Stimulated activated CD4-positive, alpha-beta T cell treated with anti-CD3 and anti-CD28 coated beads, TNF-alpha, amount 100 ng/mL, for 48 hours (primary cell): ENCODE results near the gene LRRC18.

ENCODE experiments used
- DNase-seq, 3 donors: peaks; one replicate each; pipeline ENCODE4 v3.0.0-alpha.2; 2020; ENCODE audit warnings: low read depth in 3 of 3

LRRC18 gene

GRCh38 chr10:48880016-48880705 lies 59.5 kb downstream of the LRRC18 start:
- no peak for DNase-seq

- no peak for DNase-seq
Observed at GRCh38 chr10:48879451-48879850, 60.2 kb downstream of the LRRC18 start.

GRCh38 chr10:48878091-48878490 lies 61.5 kb downstream of the LRRC18 start:
- DNase-seq, result no peak

GRCh38 chr10:48872234-48872633 lies 67.4 kb downstream of the LRRC18 start:
- no peak for DNase-seq
